ENCODE measurements around the gene TMPRSS3.

GRCh38 chr21:42426424-42426823, 30.6 kb upstream of the TMPRSS3 start:
- TF ChIP-seq, protein P1, sequence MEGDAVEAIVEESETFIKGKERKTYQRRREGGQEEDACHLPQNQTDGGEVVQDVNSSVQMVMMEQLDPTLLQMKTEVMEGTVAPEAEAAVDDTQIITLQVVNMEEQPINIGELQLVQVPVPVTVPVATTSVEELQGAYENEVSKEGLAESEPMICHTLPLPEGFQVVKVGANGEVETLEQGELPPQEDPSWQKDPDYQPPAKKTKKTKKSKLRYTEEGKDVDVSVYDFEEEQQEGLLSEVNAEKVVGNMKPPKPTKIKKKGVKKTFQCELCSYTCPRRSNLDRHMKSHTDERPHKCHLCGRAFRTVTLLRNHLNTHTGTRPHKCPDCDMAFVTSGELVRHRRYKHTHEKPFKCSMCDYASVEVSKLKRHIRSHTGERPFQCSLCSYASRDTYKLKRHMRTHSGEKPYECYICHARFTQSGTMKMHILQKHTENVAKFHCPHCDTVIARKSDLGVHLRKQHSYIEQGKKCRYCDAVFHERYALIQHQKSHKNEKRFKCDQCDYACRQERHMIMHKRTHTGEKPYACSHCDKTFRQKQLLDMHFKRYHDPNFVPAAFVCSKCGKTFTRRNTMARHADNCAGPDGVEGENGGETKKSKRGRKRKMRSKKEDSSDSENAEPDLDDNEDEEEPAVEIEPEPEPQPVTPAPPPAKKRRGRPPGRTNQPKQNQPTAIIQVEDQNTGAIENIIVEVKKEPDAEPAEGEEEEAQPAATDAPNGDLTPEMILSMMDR (IDR thresholded peaks at IDR 0.05): no peak
- TF ChIP-seq POLR2A (IDR thresholded peaks at IDR 0.05) (no peak), POLR2AphosphoS5 (IDR thresholded peaks at IDR 0.05) (no peak), EP300 (IDR thresholded peaks at IDR 0.05) (no peak)
